HEK293 (cell line): Measurements from ENCODE around the gene NCKAP5.

ENCODE experiments used
- AEBP2 ChIP-seq: fragments of 450-650 bp; formaldehyde crosslinking; IDR thresholded peaks from 2 replicates; pipeline ENCODE4 v1.5.1; 2016; ENCODE audit warnings: missing biosample characterization, missing genetic modification characterization, borderline replicate concordance
- KLF10 ChIP-seq: fragments of 450-650 bp; IDR thresholded peaks from 2 replicates; pipeline ENCODE4 v1.5.1; 2018; ENCODE audit warnings: missing biosample characterization, mild to moderate bottlenecking, missing genetic modification characterization
- KLF16 ChIP-seq: fragments of 450-650 bp; formaldehyde crosslinking; IDR thresholded peaks from 2 replicates; pipeline ENCODE4 v1.5.1; 2017; ENCODE audit warnings: missing biosample characterization, missing genetic modification characterization
- KLF8 ChIP-seq: fragments of 450-650 bp; formaldehyde crosslinking; IDR thresholded peaks from 2 replicates; pipeline ENCODE4 v1.5.1; 2016; ENCODE audit warnings: missing biosample characterization, missing genetic modification characterization
- MYNN ChIP-seq: fragments of 450-650 bp; formaldehyde crosslinking; IDR thresholded peaks from 2 replicates; pipeline ENCODE4 v1.5.1; 2016; ENCODE audit warnings: missing biosample characterization, missing genetic modification characterization, borderline replicate concordance
- TCF7L2 ChIP-seq: IDR thresholded peaks from 2 replicates; pipeline ENCODE4 v1.6.1; 2011; ENCODE audit warnings: low read depth, mild to moderate bottlenecking, inconsistent platforms, low read length, moderate library complexity, borderline replicate concordance
- YY1 ChIP-seq: fragments of 450-650 bp; formaldehyde crosslinking; IDR thresholded peaks from 2 replicates; pipeline ENCODE4 v1.5.1; 2018; ENCODE audit warnings: missing biosample characterization, missing genetic modification characterization
- ZFHX2 ChIP-seq: fragments of 450-650 bp; formaldehyde crosslinking; conservative IDR thresholded peaks from 2 replicates; pipeline ENCODE4 v1.5.1; 2016; ENCODE audit warnings: missing biosample characterization, missing genetic modification characterization
- ZIC2 ChIP-seq: fragments of 450-650 bp; formaldehyde crosslinking; IDR thresholded peaks from 2 replicates; pipeline ENCODE4 v1.5.1; 2016; ENCODE audit warnings: missing biosample characterization, missing genetic modification characterization
- ZNF138 ChIP-seq: fragments of 450-650 bp; formaldehyde crosslinking; IDR thresholded peaks from 2 replicates; pipeline ENCODE4 v1.5.1; 2016; ENCODE audit warnings: missing biosample characterization, missing genetic modification characterization, borderline replicate concordance
- ZNF157 ChIP-seq: fragments of 450-650 bp; formaldehyde crosslinking; IDR thresholded peaks from 2 replicates; pipeline ENCODE4 v1.5.1; 2016; ENCODE audit warnings: missing biosample characterization, missing genetic modification characterization
- ZNF19 ChIP-seq: fragments of 450-650 bp; formaldehyde crosslinking; IDR thresholded peaks from 2 replicates; pipeline ENCODE4; 2016; ENCODE audit warnings: missing biosample characterization, missing genetic modification characterization, low read depth
- ZNF2 ChIP-seq: fragments of 450-650 bp; formaldehyde crosslinking; IDR thresholded peaks from 2 replicates; pipeline ENCODE4 v1.5.1; 2016; ENCODE audit warnings: missing biosample characterization, missing genetic modification characterization
- ZNF214 ChIP-seq: fragments of 450-650 bp; formaldehyde crosslinking; IDR thresholded peaks from 2 replicates; pipeline ENCODE4 v1.5.1; 2017; ENCODE audit warnings: missing biosample characterization, mild to moderate bottlenecking, missing genetic modification characterization, borderline replicate concordance
- ZNF223 ChIP-seq: fragments of 450-650 bp; formaldehyde crosslinking; IDR thresholded peaks from 2 replicates; pipeline ENCODE4 v1.5.1; 2016; ENCODE audit warnings: missing biosample characterization, missing genetic modification characterization
- ZNF23 ChIP-seq: fragments of 450-650 bp; formaldehyde crosslinking; IDR thresholded peaks from 2 replicates; pipeline ENCODE4 v1.5.1; 2016; ENCODE audit warnings: missing biosample characterization, missing genetic modification characterization, borderline replicate concordance
- ZNF426 ChIP-seq: fragments of 450-650 bp; formaldehyde crosslinking; IDR thresholded peaks from 2 replicates; pipeline ENCODE4 v1.5.1; 2017; ENCODE audit warnings: missing biosample characterization, missing genetic modification characterization, mild to moderate bottlenecking, inconsistent platforms, moderate library complexity
- ZNF473 ChIP-seq: fragments of 450-650 bp; formaldehyde crosslinking; IDR thresholded peaks from 2 replicates; pipeline ENCODE4 v1.5.1; 2017; ENCODE audit warnings: missing biosample characterization, missing genetic modification characterization
- ZNF48 ChIP-seq: fragments of 450-650 bp; formaldehyde crosslinking; IDR thresholded peaks from 2 replicates; pipeline ENCODE4 v1.5.1; 2016; ENCODE audit warnings: missing biosample characterization, missing genetic modification characterization
- ZNF510 ChIP-seq: fragments of 450-650 bp; formaldehyde crosslinking; IDR thresholded peaks from 2 replicates; pipeline ENCODE4 v1.5.1; 2018; ENCODE audit warnings: mild to moderate bottlenecking, missing genetic modification characterization, missing biosample characterization; ENCODE audit not compliant: insufficient replicate concordance
- ZNF555 ChIP-seq: fragments of 450-650 bp; formaldehyde crosslinking; conservative IDR thresholded peaks from 2 replicates; pipeline ENCODE4 v1.5.1; 2017; ENCODE audit warnings: missing biosample characterization, mild to moderate bottlenecking, missing genetic modification characterization, inconsistent platforms
- ZNF629 ChIP-seq: fragments of 450-650 bp; formaldehyde crosslinking; IDR thresholded peaks from 2 replicates; pipeline ENCODE4 v1.5.1; 2017; ENCODE audit warnings: missing biosample characterization, missing genetic modification characterization
- TF ChIP-seq, protein P1 (sequence below): fragments of 450-650 bp; formaldehyde crosslinking; IDR thresholded peaks from 2 replicates; pipeline ENCODE4 v1.5.1; 2016; ENCODE audit warnings: missing biosample characterization, missing genetic modification characterization
- TF ChIP-seq, protein P2 (sequence below): fragments of 450-650 bp; formaldehyde crosslinking; IDR thresholded peaks from 2 replicates; pipeline ENCODE4 v1.5.1; 2016; ENCODE audit warnings: missing biosample characterization, missing genetic modification characterization
- TF ChIP-seq, protein P3 (sequence below): fragments of 450-650 bp; formaldehyde crosslinking; IDR thresholded peaks from 2 replicates; pipeline ENCODE4 v1.5.1; 2016; ENCODE audit warnings: missing biosample characterization, missing genetic modification characterization
- TF ChIP-seq, protein P4 (sequence below): fragments of 450-650 bp; formaldehyde crosslinking; IDR thresholded peaks from 2 replicates; pipeline ENCODE4 v1.5.1; 2016; ENCODE audit warnings: missing biosample characterization, missing genetic modification characterization
- TF ChIP-seq, protein P5 (sequence below): fragments of 450-650 bp; formaldehyde crosslinking; IDR thresholded peaks from 2 replicates; pipeline ENCODE4 v1.5.1; 2016; ENCODE audit warnings: missing biosample characterization, missing genetic modification characterization

Gene NCKAP5

GRCh38 chr2:132670496-132671150 lies 897.6 kb downstream of the NCKAP5 start (continued):
- TF ChIP-seq KLF10 (tag by site-specific recombination) (0 out of 2 replicates have a peak, but pooled peaks have one; percentile 30), ZNF426 (no peak), ZFHX2 (tag by site-specific recombination) (peak; percentile 32; the same call in 1 of the 2 replicates), YY1 (tag by site-specific recombination) (no peak), ZNF214 (tag by site-specific recombination) (no peak), ZNF223 (tag by site-specific recombination) (no peak), ZNF555 (no peak), KLF16 (tag by site-specific recombination) (0 out of 2 replicates have a peak, but pooled peaks have one; percentile 9), ZNF48 (tag by site-specific recombination) (no peak), ZNF138 (no peak), TCF7L2 (0 out of 2 replicates have a peak, but pooled peaks have one; percentile 5), ZNF510 (tag by site-specific recombination) (no peak), MYNN (tag by site-specific recombination) (no peak), ZNF2 (tag by site-specific recombination) (0 out of 2 replicates have a peak, but pooled peaks have one; percentile 15), ZNF23 (tag by site-specific recombination) (no peak), ZIC2 (tag by site-specific recombination) (peak; percentile 94), ZNF629 (no peak), ZNF157 (no peak), AEBP2 (tag by site-specific recombination) (no peak), ZNF473 (tag by site-specific recombination) (no peak), ZNF19 (tag by site-specific recombination) (no peak), KLF8 (peak; percentile 39; the same call in 1 of the 2 replicates)
- TF ChIP-seq, protein P1, sequence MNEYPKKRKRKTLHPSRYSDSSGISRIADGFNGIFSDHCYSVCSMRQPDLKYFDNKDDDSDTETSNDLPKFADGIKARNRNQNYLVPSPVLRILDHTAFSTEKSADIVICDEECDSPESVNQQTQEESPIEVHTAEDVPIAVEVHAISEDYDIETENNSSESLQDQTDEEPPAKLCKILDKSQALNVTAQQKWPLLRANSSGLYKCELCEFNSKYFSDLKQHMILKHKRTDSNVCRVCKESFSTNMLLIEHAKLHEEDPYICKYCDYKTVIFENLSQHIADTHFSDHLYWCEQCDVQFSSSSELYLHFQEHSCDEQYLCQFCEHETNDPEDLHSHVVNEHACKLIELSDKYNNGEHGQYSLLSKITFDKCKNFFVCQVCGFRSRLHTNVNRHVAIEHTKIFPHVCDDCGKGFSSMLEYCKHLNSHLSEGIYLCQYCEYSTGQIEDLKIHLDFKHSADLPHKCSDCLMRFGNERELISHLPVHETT: no peak
- TF ChIP-seq, protein P2, sequence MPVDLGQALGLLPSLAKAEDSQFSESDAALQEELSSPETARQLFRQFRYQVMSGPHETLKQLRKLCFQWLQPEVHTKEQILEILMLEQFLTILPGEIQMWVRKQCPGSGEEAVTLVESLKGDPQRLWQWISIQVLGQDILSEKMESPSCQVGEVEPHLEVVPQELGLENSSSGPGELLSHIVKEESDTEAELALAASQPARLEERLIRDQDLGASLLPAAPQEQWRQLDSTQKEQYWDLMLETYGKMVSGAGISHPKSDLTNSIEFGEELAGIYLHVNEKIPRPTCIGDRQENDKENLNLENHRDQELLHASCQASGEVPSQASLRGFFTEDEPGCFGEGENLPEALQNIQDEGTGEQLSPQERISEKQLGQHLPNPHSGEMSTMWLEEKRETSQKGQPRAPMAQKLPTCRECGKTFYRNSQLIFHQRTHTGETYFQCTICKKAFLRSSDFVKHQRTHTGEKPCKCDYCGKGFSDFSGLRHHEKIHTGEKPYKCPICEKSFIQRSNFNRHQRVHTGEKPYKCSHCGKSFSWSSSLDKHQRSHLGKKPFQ (tag by site-specific recombination): no peak
- TF ChIP-seq, protein P3, sequence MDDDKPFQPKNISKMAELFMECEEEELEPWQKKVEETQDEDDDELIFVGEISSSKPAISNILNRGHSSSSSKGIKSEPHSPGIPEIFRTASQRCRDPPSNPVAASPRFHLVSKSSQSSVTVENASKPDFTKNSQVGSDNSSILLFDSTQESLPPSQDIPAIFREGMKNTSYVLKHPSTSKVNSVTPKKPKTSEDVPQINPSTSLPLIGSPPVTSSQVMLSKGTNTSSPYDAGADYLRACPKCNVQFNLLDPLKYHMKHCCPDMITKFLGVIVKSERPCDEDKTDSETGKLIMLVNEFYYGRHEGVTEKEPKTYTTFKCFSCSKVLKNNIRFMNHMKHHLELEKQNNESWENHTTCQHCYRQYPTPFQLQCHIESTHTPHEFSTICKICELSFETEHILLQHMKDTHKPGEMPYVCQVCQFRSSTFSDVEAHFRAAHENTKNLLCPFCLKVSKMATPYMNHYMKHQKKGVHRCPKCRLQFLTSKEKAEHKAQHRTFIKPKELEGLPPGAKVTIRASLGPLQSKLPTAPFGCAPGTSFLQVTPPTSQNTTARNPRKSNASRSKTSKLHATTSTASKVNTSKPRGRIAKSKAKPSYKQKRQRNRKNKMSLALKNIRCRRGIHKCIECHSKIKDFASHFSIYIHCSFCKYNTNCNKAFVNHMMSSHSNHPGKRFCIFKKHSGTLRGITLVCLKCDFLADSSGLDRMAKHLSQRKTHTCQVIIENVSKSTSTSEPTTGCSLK: no peak
- TF ChIP-seq, protein P4, sequence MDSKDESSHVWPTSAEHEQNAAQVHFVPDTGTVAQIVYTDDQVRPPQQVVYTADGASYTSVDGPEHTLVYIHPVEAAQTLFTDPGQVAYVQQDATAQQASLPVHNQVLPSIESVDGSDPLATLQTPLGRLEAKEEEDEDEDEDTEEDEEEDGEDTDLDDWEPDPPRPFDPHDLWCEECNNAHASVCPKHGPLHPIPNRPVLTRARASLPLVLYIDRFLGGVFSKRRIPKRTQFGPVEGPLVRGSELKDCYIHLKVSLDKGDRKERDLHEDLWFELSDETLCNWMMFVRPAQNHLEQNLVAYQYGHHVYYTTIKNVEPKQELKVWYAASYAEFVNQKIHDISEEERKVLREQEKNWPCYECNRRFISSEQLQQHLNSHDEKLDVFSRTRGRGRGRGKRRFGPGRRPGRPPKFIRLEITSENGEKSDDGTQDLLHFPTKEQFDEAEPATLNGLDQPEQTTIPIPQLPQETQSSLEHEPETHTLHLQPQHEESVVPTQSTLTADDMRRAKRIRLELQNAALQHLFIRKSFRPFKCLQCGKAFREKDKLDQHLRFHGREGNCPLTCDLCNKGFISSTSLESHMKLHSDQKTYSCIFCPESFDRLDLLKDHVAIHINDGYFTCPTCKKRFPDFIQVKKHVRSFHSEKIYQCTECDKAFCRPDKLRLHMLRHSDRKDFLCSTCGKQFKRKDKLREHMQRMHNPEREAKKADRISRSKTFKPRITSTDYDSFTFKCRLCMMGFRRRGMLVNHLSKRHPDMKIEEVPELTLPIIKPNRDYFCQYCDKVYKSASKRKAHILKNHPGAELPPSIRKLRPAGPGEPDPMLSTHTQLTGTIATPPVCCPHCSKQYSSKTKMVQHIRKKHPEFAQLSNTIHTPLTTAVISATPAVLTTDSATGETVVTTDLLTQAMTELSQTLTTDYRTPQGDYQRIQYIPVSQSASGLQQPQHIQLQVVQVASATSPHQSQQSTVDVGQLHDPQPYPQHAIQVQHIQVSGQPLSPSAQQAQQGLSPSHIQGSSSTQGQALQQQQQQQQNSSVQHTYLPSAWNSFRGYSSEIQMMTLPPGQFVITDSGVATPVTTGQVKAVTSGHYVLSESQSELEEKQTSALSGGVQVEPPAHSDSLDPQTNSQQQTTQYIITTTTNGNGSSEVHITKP: no peak; the same call in 1 of the 2 replicates
- TF ChIP-seq, protein P5, sequence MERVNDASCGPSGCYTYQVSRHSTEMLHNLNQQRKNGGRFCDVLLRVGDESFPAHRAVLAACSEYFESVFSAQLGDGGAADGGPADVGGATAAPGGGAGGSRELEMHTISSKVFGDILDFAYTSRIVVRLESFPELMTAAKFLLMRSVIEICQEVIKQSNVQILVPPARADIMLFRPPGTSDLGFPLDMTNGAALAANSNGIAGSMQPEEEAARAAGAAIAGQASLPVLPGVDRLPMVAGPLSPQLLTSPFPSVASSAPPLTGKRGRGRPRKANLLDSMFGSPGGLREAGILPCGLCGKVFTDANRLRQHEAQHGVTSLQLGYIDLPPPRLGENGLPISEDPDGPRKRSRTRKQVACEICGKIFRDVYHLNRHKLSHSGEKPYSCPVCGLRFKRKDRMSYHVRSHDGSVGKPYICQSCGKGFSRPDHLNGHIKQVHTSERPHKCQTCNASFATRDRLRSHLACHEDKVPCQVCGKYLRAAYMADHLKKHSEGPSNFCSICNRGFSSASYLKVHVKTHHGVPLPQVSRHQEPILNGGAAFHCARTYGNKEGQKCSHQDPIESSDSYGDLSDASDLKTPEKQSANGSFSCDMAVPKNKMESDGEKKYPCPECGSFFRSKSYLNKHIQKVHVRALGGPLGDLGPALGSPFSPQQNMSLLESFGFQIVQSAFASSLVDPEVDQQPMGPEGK (tag by site-specific recombination): peak; percentile 63
